Neural progenitor cell (in vitro differentiated cells): ENCODE measurements around the gene MCRIP1.

ENCODE experiments used
- CTCF ChIP-seq: fragments of 200-600 bp; sonication (generic); IDR thresholded peaks from 2 replicates; pipeline ENCODE4 v1.5.1; 2017; ENCODE audit warnings: antibody characterized with exemption, mild to moderate bottlenecking
- EZH2 ChIP-seq: fragments of 200-600 bp; sonication (generic); IDR thresholded peaks from 2 replicates; pipeline ENCODE4 v1.6.1; 2017; ENCODE audit warnings: antibody characterized with exemption, mild to moderate bottlenecking, moderate library complexity

- TF ChIP-seq CTCF (no peak), EZH2 (no peak)
These were observed 9.9 kb downstream of the MCRIP1 start for GRCh38 chr17:81822996-81823819.
